ENCODE data around the gene STK32A.

The STK32A gene

GRCh38 chr5:147391781-147392180 lies 157.0 kb downstream of the STK32A start:
- no peak for DNase-seq (ENCODE audit: low read depth)

- no peak for DNase-seq (ENCODE audit: low read depth)
Observed at GRCh38 chr5:147393874-147394672, 159.2 kb downstream of the STK32A start.

- no peak for DNase-seq (ENCODE audit: low read depth)
Observed at GRCh38 chr5:147396070-147396823, 161.4 kb downstream of the STK32A start.

- DNase-seq (ENCODE audit: low read depth): no peak
Observed at GRCh38 chr5:147397616-147398015, 162.8 kb downstream of the STK32A start.

- no peak for DNase-seq (ENCODE audit: low read depth)
Observed at GRCh38 chr5:147398860-147399259, 164.0 kb downstream of the STK32A start.

GRCh38 chr5:147400126-147400809 lies 165.4 kb downstream of the STK32A start:
- DNase-seq (ENCODE audit: low read depth): no peak

- DNase-seq (ENCODE audit: low read depth): no peak
Observed at GRCh38 chr5:147400881-147401280, 166.1 kb downstream of the STK32A start.

- DNase-seq (ENCODE audit: low read depth): no peak
Observed at GRCh38 chr5:147403651-147404640, 169.1 kb downstream of the STK32A start.

- DNase-seq (ENCODE audit: low read depth): no peak
Observed at GRCh38 chr5:147404706-147405105, 169.9 kb downstream of the STK32A start.

GRCh38 chr5:147406636-147407035 lies 171.8 kb downstream of the STK32A start:
- DNase-seq (ENCODE audit: low read depth): no peak

- DNase-seq (ENCODE audit: low read depth): no peak
Observed at GRCh38 chr5:147407094-147407681, 172.4 kb downstream of the STK32A start.

- no peak for DNase-seq (ENCODE audit: low read depth)
Observed at GRCh38 chr5:147408980-147409379, 174.2 kb downstream of the STK32A start.

GRCh38 chr5:147410496-147411358 lies 175.9 kb downstream of the STK32A start:
- no peak for DNase-seq (ENCODE audit: low read depth)

GRCh38 chr5:147411359-147412319 lies 176.8 kb downstream of the STK32A start:
- DNase-seq (ENCODE audit: low read depth): no peak

- no peak for DNase-seq (ENCODE audit: low read depth)
Observed at GRCh38 chr5:147412561-147412960, 177.7 kb downstream of the STK32A start.

- DNase-seq (ENCODE audit: low read depth): no peak
Observed at GRCh38 chr5:147413266-147413665, 178.4 kb downstream of the STK32A start.

GRCh38 chr5:147415651-147416050 lies 180.8 kb downstream of the STK32A start:
- no peak for DNase-seq (ENCODE audit: low read depth)

- DNase-seq (ENCODE audit: low read depth): no peak
Observed at GRCh38 chr5:147417135-147417813, 182.4 kb downstream of the STK32A start.

Data from activated T-cell treated with anti-CD3 and anti-CD28 coated beads for 24 hours (primary cell).